GM19240 (cell line): ENCODE measurements around the gene SLC39A6.
"Not testable (repeated sequence)": the region's sequence is repeated elsewhere in the genome, so short reads cannot be mapped to it uniquely, and the experiment has no call there.

Experiments used
- DNase-seq: peaks from one replicate; pipeline ENCODE4 v3.0.0; 2011; ENCODE audit warnings: low spot score; ENCODE audit not compliant: insufficient read length

The SLC39A6 gene

DNA sequence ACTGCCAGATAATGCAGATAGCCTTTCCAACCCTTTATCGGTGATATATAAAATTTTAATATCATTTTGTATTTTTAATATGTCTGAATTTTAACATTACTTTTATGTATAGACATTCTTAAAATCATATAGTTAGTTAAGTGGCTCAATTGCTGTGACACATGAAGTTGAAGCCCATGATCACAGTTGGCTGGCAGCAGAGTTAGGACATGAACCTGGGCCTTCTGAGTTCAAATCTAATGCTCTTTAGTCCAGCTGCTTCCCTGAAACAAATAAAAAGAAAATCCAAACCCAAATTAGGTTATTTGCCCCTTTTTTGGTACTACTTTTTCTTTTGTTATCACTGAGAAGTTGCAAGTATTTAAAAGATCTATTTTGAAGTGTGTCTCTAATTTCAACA is 6.1 kb upstream of the SLC39A6 start:
- no peak for DNase-seq

DNA sequence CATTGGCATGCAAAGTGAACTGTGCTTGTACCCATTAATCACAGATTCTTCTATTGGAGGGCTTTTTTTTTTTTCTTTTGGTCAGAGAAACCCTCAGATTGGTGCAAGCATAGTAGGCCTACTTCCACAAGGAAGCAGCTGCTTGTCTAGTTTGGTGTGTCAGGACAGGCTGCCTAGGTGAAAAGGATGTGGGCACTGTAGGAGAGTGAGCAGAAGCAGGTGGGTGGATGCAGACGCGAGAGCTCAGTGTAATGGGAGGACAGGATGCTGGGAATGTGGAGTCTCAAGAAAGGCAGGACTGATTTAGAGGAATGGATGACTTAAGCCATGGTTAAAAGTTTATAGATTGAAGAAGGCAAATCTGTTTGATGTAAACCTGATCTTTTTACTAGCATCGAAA is 3.6 kb upstream of the SLC39A6 start:
- DNase-seq = no peak

DNA sequence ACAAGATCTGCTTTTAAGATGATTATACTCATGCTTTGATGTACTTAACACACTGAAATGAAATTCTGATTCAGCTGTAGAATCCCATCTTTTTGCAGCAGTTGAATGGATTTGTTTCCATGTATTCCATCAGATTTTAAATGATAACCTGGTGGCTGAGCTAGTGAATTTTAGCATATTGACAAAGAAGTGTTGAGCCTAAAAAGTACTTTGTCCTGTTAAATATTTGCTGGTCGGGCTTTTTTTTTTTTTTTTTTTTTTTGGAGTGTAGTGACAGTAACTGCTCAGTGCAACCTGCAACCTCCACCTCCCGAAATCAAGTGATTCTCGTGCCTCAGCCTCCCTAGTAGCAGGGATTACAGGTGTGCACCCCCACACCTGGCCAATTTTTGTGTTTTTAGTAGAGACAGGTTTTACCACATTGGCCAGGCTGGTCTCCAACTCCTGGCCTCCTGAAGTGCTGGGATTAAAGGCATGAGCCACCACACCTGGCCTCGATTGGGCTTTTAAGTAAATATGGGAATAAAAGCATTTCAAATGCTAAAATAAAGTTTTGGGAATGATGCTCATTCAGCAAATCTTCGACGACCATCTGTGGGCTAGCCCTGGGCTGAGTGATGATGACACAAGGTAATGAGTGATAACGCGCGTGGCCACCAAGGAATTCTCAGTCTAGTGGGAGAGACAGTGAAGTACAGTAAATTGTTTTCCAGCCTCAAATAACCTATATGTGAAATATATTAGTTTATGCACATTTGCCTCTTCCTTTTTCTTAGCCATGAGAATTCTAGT is 2.7 kb upstream of the SLC39A6 start:
- DNase-seq = no peak

DNA sequence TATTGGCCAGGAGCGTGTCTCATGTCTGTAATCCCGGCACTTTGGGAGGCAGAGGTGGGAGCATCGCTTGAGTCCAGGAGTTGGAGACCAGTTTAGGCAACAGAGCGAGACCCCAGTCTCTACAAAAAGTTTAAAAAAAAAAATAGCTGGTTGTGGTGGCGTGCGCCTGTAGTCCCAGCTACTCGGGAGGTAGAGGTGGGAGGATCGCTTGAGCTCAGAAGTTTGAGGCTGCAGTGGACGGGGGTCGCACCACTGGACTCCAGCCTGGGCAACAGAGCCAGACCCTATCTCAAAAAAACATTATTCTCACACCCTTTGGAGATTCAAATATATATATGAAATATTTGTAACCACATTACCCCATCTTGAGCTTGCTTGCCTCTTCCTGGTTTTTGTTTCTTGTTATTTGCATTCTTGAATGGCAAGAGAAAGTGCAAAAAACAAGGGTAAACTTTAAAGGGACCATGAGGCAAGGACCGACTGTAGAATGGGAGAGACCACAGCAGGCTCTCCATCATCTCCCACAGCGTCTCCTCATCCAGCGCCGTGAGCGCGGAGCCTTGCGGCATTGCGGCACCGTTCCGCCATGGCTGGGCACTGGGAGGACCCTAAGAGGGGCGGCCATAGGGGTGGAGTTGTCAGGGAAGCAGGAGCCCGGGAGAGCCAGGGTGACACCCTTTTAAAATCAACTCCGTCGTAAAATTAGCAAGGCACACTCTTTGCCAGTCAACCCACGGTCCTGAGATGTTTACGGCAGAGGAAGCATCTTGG is 1.9 kb upstream of the SLC39A6 start:
- no peak for DNase-seq

DNA sequence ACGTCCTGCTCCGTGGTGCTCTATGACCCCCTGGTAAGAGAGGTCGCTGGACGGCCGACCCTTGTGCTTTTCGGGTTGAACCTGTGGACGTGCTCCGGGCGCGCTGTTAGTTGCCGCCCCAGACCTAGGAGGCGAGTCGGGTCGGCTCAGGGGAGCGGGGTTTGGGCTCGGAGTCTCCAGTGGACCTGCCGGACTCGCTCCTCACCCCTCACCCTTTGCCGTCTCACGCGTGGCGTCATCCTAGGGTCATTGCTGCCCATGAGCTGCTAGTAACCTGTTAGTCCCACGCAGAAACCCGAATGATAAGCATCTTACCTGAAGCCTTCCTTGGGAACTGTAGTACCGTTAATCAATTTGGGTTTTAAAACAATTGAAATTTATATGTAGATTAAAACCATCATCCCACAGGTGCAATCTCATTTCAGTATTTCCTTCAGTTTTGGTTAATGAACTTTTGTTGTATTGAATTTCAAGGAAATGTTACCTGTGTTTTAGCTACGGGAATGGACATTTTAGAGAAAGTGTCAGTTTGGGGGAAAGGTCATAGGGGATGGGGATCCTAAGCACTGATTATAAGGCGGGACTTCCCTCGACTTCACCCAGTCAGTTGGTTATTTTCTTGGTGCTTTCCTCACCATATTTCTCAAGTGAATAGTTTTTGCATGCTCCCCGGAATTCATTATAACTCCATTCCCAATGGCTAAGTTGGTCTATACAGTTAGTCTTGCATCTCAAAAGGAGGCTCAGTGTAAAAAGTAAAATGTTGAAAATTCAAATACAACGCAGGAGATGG is 1.1 kb upstream of the SLC39A6 start:
- no peak for DNase-seq

DNA sequence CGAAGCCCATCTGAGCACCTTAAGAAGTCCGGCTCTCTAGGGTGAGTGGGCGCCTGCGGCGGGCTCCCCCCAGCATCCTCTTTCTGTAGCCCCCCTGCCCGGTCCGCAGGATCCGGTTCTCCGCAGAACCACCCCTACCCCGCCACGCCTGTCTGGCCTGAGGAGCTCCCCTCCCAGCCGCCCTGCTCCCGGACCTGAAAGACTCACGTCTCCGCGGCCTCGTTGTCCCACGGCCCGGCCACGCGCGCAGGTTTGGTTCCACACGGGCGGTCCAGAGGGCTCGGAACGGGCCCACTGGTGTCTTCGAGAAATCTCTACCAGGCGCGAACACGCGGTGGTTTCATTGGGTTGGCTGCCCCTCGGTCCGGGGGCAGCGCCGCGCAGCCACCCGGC is 237 bp downstream of the SLC39A6 start:
- no peak for DNase-seq

DNA sequence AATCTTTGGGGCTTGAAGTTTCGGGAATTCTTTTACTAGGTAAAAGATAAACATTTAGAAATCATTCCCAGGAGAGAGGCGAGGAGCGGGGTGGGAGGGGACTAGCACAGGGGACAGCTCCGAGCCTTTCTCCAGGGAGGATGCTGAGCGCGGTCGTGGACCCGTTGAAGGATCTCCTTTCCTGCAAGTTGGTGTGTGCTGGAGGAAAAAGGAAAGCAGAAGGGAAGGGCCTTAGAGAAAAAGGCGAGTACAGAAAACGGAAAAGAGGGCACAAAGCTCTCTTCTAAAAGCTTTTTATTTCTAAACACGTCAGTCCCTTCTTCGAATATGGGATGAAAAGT is 640 bp downstream of the SLC39A6 start:
- no peak for DNase-seq

DNA sequence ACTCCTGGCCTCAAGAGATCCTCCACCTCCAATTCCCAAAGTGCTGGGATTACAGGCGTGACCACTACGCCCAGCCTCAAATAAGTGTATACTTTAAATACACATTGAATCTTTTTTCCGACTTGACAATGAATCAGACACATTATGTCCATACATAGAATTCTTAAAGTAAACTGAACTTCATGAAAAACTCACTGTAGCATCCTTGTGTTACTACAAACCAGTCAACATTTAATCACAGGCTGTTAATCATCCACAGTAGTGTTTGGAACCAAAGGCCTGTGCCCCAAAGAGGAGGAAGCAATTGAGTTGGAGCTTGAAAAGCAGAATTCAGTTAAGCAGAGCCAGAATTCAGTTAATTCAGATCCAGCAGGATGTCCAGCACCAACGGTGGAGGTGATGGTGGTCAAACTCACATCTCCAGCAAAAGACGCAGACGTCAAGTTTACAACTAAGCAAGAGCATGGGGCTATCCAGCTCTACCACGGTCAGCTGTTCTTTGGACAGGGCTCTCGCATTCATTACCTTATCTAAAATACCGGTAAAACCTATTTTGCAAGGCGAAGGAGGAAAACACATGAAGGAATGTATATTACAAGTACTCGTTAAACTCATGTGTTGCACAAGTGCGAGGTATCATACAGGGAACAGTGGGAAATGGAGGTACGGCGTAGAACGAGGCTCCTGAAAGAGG is 1.2 kb downstream of the SLC39A6 start:
- no peak for DNase-seq

DNA sequence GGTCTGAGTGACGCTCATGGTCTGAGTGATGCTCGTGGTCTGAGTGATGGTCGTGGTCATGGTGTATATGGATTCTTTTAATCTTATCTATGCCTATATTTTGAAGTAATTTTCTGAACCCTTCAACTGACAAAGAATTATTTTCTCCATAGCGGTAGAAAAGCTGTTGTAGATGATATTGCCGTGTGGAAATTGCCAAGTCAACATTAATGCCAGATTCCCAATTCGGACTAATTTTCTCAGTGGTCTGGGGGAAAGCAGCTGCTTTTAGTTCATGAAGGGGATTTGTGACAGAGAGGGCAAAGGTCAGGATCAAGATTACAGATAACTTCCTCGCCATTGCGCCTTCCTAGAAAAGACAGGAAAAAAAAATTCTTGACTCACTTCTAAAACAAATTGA is 2.5 kb downstream of the SLC39A6 start:
- DNase-seq = no peak

DNA sequence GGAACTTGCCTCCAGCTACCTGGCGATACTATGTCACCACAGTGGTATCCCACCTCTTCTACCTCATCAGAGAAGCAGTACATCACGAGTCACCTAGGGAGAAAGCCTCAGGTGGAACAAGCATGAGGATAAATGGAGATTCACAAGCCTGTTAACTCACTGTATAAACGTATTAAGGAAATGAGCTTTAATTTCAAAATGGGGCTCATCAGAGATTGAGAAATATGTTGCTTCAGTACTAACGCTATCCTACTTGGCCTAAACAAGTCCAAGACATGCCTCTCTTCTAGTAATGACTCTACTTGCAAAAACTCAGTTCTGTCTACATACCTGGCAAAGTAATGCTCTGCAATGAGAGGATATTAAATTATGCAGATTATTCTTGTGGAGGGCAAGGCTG is 4.3 kb downstream of the SLC39A6 start:
- DNase-seq = no peak

DNA sequence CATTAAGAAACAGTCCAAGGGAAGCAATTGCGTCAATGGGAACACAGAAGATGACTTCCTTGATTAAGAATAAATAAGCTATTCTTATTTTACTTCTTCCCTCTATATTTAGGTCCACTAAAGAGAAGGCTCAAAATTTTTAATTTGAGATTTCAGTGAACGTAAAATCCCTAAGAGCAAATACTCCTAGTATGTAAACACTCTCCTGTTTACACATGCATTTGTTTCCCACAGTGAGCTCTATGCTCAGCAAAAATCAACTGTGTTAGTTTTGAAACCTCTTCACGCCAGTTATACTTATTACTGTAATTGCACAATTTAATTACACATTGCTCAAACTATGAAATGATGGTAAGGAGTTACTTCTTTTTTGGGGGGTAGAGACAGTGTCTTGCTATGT is 8.8 kb downstream of the SLC39A6 start:
- no peak for DNase-seq

DNA sequence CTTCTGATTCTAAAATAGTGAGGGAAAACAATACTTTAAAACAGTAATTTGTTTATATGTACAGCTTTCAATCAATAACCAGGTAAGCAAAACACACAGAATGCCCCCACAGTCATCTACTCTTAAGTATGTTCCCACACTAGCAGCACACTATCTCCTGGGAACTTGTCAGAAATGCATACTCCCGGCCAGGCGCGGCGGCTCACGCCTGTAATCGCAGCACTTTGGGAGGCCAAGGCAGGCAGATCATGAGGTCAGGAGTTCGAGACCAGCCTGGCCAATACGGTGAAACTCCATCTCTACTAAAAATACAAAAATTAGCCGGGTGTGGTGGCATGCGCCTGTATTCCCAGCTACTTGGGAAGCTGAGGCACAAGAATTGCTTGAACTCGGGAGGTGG is 12.4 kb downstream of the SLC39A6 start:
- DNase-seq = not testable (repeated sequence)

DNA sequence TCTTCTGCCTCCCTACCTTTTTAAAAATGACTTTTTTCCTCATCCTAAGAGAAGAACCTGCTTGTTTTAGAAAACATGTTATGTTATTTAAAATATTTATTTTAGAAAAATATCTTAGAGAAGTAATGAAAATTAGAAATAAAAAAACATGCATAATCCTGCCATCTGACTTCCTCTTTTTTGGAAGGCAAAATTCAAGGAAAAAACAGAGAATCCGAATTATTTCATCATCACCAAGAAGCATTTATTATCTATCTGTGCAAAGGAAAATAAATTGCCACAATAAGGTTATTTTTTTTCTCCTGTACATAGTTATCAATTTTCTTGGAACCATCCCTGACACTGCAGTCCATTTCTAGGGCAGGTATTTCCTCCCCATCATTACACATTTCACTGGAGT is 14.4 kb downstream of the SLC39A6 start:
- no peak for DNase-seq

DNA sequence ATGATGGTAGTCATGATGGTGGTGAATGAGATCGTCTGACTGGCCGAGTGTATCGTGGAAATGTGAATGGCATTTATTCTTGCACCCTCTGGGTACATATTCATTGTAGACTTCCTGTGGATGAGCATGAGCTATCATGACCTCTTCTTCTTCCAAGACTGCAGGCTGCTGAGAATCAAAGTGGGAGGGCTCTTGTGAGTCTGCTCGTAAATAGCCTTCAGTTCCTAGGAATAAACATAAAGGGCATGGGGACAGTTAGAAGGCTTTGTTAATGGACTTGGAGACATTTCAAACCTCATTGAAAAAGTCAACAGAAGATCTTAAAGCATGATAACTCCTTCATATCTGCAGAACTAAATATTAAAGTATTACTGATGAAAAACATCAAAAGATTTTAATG is 14.9 kb downstream of the SLC39A6 start:
- no peak for DNase-seq

DNA sequence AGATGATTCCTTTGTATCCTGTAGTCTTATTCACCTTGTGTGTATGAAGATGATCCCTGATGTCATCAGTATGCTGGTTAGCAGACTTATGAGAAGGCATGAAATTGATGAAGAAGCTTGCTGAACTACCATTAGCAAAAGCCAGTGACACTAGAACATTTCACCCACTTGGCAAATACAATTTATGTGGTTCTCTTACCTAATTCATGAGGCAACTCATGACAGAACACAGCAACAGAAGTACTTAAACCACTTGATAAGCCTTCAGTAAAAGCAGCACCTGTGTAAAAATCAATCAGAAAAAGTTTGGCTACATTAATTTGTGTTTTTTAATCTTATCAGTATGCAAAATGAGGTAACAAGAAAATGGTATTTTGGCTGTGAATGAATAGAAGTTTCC is 16.8 kb downstream of the SLC39A6 start:
- no peak for DNase-seq

DNA sequence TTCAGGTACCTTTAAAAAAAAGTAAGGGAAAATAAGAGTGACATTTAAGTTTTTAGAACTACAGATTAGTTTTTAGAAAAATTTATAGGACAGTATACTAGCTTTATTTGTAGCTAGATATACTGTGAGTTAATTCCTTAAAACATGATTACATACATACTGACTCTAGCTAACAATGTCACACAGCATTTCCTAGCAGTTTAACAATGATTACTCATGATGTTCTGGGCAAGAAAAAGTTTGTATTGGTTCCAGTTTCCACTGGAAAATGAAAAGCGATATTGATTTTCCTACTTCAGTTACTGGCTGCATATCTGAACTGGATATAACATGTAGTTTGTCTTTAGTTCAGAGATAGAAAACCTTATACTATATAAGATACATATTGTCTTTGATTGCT is 19.4 kb downstream of the SLC39A6 start:
- DNase-seq = no peak

DNA sequence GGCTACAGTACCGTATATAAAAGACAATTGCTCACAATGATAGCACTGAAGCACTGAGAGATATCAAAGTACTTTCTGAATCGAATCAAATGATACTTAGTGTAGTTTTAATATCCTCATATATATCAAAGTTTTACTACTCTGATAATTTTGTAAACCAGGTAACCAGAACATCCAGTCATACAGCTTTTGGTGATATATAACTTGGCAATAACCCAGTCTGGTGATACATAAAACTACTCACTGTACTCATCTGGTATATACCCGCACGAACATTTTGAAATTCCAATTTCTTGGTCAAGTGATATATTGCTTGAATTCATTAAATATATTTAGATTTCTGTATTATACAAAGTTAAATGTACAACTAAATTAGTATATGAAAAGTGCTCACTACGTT is 20.5 kb downstream of the SLC39A6 start:
- DNase-seq = no peak

DNA sequence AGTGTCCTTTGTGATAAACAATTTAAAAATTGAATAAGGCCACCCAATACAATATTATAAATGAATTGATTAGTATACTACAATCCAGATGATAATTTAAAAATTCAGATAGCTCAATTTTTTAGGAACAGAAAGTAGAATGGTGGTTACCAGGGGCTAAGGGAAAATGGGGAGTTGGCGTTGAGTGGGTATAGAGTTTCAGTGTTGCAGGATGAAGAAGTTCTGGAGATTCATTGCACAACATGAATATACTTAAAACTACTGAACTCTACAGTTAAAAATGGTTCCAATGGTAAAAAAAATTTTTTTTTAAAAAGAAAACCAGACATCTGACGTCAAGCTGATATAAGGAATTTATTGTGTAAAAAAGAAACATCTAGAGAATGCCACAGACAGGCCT is 20.9 kb downstream of the SLC39A6 start:
- no peak for DNase-seq

DNA sequence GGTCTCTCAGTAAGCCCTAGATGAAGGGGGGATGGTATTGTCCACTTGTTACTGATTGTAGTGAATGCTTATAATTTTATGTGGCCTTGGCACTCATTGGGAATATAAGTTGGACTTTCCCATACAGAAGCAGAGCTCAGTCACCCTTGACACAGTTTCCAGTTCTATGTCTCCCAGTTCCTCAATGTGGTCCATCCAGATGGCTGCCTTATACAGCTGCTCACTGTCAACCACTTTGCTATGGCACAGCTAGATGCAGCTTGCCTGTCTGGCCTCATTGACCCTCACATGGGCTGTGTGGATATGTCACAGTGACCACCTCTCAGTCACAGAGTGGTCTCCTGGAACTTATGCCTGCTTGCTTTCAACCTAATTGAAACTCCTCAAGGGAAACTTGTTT is 21.7 kb downstream of the SLC39A6 start:
- DNase-seq = no peak

DNA sequence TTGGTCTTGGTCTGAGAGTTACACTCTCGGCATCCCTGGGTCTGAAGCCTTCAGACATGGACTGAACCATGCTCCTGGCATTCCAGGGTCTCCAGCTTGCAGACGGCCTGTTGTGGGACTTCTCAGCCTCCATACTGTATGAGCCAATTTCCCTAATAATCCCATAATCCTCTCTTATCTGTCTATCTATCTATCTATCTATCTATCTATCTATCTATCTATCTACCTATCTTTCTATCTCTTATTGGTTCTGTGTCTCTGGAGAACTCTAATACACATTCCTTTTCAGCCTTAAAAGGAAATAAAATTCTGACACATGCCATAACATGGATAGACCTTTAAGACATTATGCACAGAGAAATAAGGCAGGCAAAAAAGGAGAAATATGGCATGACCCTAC is 24.4 kb downstream of the SLC39A6 start:
- no peak for DNase-seq

DNA sequence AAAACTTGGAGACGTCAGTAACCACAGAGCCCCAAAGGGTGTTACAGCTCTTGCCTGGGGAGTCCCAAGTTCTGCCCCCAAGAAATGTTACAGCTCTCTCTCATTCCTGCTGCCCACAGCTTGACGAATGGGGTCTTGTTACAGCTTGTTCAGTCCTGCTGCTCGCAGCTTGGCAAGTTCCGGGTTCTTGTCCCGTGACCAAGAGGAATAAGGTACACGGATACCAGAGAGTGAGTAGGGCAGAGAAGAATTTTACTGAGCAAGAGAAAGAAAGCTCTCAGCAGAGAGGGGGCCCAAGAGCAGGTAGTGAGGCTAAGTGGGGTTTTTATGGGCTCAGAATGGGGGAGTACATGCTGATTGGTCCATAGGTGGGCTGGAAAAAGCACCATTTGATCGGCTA is 27.2 kb downstream of the SLC39A6 start:
- DNase-seq = no peak

DNA sequence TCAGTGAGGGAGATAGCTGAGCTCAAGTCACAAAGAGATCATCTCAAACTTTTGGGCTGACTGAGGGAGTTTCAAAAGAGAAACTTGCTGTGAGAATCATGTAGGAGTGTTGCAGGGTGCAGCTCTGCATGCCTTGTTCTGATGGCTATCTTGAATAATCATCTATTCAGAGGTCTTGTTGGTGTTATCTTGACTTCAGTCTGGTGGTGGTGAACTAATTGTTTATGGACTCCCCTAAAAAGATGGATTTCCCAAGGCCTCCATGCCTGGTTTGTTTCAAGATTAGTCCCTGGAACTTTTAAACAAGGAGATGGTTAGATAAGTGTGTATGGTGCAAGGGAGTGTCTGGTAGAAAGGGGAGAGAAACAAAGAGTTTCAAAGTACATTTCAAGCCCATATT is 29.8 kb downstream of the SLC39A6 start:
- DNase-seq = no peak
